Stimulated activated effector memory CD8-positive, alpha-beta T cell treated with anti-CD3 and anti-CD28 coated beads, Interleukin-12 subunit alpha, Interleukin-12 subunit beta, amount 100 ng/mL, for 72 hours (primary cell): ENCODE data around the gene CCDC71.

Experiments used
- ATAC-seq: fragments of 150-1000 bp; cut with Tn5 transposase; 2 replicates; pipeline ENCODE4 v1.10.0; 2021
- DNase-seq, 2 donors: peaks; one replicate each; pipeline ENCODE4 v3.0.0; 2021 to 2022; ENCODE audit warnings: low spot score in 2 of 2
- H3K27ac Mint-ChIP-seq: one replicate; pipeline ENCODE4 v1.8.0; 2022; ENCODE audit warnings: mild to moderate bottlenecking, mixed read lengths
- H3K36me3 Mint-ChIP-seq: one replicate; pipeline ENCODE4 v1.8.0; 2022; ENCODE audit warnings: mild to moderate bottlenecking, mixed read lengths
- H3K4me1 Mint-ChIP-seq: one replicate; pipeline ENCODE4 v1.8.0; 2022; ENCODE audit warnings: mixed read lengths
- H3K4me3 Mint-ChIP-seq: one replicate; pipeline ENCODE4 v1.8.0; 2022; ENCODE audit warnings: mild to moderate bottlenecking, mixed read lengths
- H3K9me3 Mint-ChIP-seq: one replicate; pipeline ENCODE4 v1.8.0; 2022; ENCODE audit warnings: mixed read lengths

CCDC71 gene

DNA sequence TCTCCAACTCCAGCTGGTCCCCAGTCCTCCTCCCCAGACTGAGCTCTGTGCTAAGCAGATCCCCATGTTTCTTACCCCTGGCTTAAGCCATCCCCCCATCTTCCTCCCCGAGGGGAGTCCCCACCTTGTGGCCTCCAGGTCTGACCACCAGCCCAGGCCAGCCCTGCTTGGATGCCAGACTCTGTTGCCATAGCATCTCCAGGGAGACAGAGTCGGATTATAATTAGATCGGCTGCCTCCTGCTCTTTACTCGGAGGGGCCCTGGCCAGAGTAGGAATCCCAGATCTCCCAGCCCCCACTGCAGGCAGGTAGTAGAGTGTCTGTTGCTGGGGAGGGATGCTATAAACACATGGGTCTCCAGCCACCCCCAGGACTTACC, 7.7 kb upstream of the CCDC71 start:
- Mint-ChIP-seq H3K36me3 (no peaks in the 10 kb centered on the region), H3K4me1 (peaks cover 15% of the 10 kb centered on the region), H3K4me3 (no peak overlapping the region), H3K27ac (peak overlapping the region; percentile 34), H3K9me3 (no peaks in the 10 kb centered on the region)
- ATAC-seq (no peak), DNase-seq (no peak)

DNA sequence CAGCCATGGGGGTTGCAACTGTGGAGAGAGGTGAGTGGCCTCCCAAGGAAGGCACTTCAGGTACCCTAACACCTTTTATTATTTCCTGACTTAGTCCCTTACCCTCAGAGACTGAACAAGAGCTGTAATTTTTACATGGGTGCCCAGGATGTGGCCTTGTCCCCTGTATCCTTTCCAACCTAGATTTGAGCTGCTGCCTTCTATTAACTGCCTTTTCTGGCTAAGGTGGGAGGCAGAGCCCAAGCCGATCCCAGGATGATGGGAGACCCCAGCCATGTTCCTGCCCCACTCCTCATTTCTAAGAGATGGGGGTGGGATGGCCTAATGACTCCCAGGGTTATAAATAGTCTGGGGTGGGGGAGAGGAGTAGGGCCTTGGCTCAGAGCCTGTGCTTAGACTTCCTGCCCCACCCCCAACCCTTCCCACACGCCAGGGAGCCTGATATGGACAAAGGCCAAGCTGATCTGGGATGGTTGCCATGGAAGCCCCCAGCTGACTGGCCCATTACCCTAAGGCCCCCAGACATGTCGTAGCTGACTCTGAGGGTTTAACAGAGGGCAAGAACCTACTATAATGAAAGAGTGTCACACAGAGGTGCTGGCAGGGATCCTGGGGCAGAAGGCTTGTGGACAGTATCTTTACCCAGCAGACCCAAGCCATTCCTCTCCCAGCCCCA, 7.1 kb upstream of the CCDC71 start:
- no peak overlapping the region for H3K4me3 Mint-ChIP-seq
- peak overlapping the region; percentile 34 for H3K27ac Mint-ChIP-seq
- H3K9me3 Mint-ChIP-seq, result no peaks in the 10 kb centered on the region
- DNase-seq (no peak), ATAC-seq (no peak)
- H3K4me1 Mint-ChIP-seq, result peaks cover 15% of the 10 kb centered on the region
- no peaks in the 10 kb centered on the region for H3K36me3 Mint-ChIP-seq

DNA sequence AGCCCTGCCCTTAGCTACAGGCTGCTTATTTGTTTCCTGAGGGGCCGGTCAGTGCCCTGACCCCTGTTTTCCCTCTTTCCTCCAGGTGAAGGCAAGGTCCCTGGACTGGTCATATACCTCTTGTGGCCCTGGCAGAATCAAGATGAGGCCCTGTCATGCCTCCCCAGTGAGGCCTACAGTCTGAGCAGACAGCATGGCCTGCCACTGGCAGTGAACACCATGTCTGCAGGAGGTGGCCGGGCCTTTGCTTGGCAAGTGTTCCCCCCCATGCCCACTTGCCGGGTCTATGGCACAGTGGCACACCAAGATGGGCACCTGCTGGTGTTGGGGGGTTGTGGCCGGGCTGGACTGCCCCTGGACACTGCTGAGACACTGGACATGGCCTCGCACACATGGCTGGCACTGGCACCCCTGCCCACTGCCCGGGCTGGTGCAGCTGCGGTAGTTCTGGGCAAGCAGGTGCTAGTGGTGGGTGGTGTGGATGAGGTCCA, 6.5 kb upstream of the CCDC71 start:
- Mint-ChIP-seq H3K4me3 (peak overlapping the region; percentile 74), H3K27ac (peak overlapping the region; percentile 89), H3K9me3 (no peaks in the 10 kb centered on the region), H3K4me1 (peaks cover 15% of the 10 kb centered on the region), H3K36me3 (no peaks in the 10 kb centered on the region)
- ATAC-seq, result no peak
- no peak for DNase-seq

DNA sequence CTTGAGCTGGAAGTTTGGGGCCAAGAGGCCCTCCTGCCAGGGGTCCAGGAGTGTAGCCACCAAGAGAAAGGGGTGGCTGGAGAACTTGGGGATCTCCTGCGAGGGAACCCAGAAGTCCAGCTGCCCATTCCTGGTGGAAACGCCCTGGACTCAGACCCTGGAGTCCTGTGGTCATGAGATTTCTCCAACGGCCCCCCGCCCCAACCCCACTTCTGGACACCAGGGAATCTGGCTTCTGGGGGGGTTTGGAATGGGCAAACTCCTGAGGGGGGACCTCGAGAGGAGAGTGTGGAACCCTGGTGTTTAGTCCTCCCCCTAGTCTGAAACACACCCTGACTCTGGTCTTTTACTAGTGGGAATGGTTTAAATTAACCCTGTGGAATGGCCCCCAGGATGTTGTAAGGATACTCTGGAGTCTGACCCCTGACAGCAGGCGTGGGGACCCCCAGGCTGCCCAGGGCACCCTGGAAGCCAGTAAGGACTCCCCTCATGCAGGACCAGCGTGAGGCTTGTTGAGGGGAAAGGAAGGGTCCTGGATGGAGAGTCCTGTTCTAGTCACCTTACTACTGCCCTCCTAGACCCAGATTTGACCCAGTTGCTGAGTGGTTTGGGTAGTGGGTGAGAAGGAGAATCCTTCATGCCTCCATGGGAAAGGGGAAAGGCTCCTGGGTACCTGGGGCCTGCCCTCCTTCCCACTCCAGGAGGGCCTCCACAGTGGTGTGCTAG, 5.8 kb upstream of the CCDC71 start:
- Mint-ChIP-seq H3K36me3 (no peaks in the 10 kb centered on the region), H3K4me3 (peak overlapping the region; percentile 74), H3K27ac (peak overlapping the region; percentile 89), H3K4me1 (peaks cover 15% of the 10 kb centered on the region), H3K9me3 (no peaks in the 10 kb centered on the region)
- DNase-seq (no peak), ATAC-seq (no peak)

DNA sequence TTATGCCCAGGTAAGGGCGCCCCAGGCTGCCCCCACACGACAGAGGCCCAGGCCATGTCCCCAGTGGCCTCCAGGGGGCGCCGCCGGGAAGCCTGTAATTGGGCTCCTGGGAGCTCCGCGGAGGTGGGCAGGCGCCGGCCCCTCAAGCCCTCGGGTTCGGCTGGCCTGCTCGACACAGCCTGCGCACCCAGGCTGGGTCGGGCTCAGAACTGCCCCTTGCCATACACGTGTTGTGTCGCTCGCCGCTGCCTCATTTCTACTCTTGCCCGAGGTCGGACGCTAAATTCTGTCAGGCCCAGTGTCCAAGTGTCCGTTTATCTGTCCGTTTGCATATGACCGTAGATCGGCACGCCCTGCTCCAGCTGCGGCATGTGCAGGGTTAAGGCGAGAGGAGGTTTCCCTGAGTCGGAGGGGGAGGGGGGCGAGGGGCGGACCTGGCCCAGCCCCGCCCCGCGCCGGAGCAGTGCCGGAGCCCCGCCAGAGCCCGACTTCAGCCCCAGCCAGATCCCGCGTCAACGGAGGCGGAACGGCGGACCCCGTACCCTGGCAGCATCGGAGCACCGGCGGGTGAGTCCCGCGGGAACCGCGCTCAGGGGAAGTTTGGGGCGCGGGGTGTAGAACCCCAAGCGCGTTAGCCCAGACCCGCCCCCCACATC, 5.1 kb upstream of the CCDC71 start, which contains the start of gene KLHDC8B:
TSS of gene KLHDC8B (plus strand) at position 480 of the 656 bp plus-strand sequence. CDS start 1,172 bp downstream, outside the sequence.
- Mint-ChIP-seq H3K36me3 (no peaks in the 10 kb centered on the region), H3K27ac (peak within 1 kb of the TSS; percentile 89), H3K4me1 (peaks cover 15% of the 10 kb centered on the region), H3K9me3 (no peaks in the 10 kb centered on the region), H3K4me3 (peak within 1 kb of the TSS; percentile 74)
- peak; percentile 89 to 93 for DNase-seq
- peak; percentile 87 for ATAC-seq

DNA sequence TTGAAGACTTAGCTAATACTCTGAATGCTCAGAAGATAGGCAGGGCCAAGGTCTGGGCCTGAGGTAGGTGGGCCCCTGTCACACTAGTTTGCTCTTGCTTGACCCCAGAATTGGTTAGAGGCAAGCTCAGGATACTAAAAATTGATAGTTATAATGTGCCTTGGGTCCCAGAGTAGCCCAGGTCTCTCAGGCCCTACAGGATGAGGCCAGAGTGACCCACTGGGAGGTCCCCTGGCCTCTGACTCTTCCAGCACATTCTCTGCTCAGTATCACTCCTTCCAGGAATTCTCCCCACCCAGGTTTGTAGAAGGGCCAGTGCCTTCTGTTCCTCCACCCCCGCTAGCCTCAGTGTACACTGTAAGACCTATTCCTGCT, 4.6 kb upstream of the CCDC71 start:
- Mint-ChIP-seq H3K9me3 (no peaks in the 10 kb centered on the region), H3K36me3 (no peaks in the 10 kb centered on the region), H3K4me3 (peak overlapping the region; percentile 74), H3K27ac (peak overlapping the region; percentile 89), H3K4me1 (peaks cover 15% of the 10 kb centered on the region)
- no peak for DNase-seq
- no peak for ATAC-seq

DNA sequence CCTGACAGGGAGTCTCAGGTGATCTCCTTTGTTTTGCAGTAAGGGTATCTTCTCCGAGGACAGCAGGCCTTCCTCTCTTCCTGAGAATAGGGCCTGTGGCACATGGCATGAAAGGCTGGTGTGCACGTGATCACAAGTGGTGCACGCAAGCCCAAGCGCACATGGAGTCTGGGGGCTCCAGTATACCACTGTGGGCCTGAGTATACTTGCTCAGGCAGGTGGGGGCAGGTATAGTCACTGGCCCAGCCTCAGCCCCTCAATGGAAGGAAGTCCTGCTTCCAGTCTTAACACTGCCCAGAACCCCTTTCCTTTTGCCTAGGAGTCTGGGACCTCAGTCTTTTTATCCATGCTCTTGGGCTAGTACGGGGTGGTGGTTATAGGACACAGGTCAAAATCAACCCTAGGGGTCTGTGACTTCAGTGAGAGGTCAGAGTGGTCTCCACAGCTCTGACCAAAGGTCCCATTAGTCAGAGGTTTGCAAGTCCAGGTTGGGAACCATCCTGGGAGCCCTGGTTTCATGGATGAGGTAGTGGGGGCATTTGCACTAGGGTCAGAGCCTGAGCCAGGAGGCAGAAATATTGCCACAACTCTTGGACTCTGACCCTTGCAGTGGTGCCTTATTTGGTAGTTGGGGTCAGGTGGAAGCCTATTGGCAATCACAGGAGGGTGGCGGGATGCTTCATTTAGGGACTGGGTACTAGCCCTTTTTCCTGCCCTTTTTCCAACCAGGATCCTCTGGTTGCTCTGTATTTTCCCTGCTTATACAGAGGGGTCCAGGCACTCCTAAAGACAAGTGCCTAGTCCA, 823 bp upstream of the CCDC71 start:
- Mint-ChIP-seq H3K4me3 (peak overlapping the region; percentile 92), H3K27ac (peak overlapping the region; percentile 95), H3K36me3 (peaks cover 22% of the 10 kb centered on the region), H3K4me1 (peaks cover 46% of the 10 kb centered on the region), H3K9me3 (no peaks in the 10 kb centered on the region)
- ATAC-seq (no peak), DNase-seq (no peak)

DNA sequence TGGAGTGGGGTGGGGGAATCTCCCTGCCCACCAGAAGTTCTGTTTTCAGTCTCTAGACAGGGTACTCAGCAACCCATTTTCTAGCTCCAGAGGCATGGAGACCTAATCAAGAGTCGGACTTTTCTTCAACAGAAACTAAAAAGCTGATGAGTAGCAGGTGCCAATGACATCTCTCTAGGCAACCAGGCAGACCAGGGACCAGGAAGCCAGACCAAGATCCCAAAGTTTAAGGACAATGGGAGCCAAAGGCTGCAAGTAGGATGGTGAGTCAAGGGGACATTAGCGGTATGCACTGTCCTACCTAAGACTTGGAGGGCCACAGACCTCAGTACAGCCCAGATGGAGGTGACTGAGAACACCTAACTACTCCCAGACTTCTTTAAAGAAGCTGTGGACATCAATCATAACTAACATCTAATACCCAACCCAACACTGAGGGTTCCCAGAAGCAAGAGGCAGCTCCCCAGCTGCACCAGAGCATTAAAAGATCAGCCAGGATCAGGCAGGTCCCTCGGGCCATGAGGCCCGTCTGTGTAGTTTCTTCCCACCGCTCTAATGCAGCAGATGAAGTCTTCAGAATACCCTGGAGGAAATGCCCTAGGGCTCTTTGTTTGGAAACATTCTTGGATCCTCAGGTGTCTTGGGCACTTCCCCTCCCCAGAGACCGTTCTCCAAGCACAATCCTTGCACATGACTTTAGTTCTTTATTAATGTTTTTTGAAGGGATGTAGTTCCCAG, 979 bp downstream of the CCDC71 start:
- H3K27ac Mint-ChIP-seq, result peak overlapping the region; percentile 95
- peaks cover 34% of the 10 kb centered on the region for H3K4me1 Mint-ChIP-seq
- ATAC-seq (no peak), DNase-seq (no peak)
- H3K9me3 Mint-ChIP-seq, result no peaks in the 10 kb centered on the region
- peak overlapping the region; percentile 92 for H3K4me3 Mint-ChIP-seq
- peaks cover 29% of the 10 kb centered on the region for H3K36me3 Mint-ChIP-seq

DNA sequence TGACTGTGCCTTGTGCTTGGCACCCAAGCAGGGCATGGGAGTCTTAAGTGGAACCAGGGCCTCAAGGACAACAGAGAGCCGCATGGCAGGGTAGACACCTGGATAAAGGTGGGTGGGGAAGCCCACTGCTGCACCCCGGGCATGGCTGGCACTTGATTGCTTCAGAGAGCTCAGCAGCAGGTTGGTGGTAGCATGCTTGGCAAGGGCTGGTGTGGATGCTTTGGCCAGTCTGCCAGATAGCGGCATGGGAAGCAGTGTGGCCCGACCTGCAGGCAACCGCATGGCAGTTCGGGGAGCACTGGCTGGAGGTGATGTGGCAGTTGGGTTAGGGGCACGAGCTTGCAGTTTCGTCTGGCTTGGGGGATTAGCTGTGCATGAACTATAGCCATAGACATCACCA, 2.5 kb downstream of the CCDC71 start:
- peaks cover 34% of the 10 kb centered on the region for H3K4me1 Mint-ChIP-seq
- DNase-seq (no peak), ATAC-seq (no peak)
- H3K27ac Mint-ChIP-seq, result no peak overlapping the region
- no peaks in the 10 kb centered on the region for H3K9me3 Mint-ChIP-seq
- H3K4me3 Mint-ChIP-seq, result peak overlapping the region; percentile 26
- H3K36me3 Mint-ChIP-seq, result peaks cover 29% of the 10 kb centered on the region

DNA sequence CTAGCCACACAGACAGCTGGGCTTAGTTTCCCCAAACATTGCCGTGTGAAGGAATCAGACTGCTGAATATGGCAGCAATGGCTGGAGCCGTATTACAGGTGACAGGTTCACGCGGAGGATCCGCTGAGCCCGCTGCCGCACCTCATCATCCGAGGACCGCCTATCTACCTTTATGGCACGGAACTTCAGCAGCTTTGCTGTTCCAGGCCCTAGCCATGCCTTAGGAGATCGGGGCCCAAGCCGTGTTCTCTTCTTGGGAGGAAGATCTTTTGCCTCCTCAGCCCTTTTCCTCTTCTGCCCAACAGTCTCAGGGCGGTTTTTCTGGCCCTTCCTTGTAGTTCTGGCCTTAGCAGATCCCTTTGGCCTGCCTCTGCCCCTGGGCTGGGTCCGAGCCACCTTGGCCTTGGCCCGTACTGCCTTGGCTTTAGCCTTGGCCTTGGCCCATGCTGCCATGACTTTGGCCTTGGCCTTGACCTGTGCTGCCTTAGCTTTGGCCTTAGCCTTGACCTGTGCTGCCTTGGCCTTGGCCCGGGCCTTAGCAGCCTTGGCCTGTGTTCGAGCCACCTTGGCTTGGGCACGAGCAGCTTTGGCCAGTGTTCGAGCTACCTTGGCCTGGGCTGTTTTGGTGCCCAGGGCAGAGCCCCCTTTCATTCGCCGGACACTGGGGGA, 3.2 kb downstream of the CCDC71 start:
- peaks cover 29% of the 10 kb centered on the region for H3K36me3 Mint-ChIP-seq
- H3K4me1 Mint-ChIP-seq, result peaks cover 40% of the 10 kb centered on the region
- H3K27ac Mint-ChIP-seq, result no peak overlapping the region
- DNase-seq (no peak), ATAC-seq (no peak)
- no peaks in the 10 kb centered on the region for H3K9me3 Mint-ChIP-seq
- no peak overlapping the region for H3K4me3 Mint-ChIP-seq

DNA sequence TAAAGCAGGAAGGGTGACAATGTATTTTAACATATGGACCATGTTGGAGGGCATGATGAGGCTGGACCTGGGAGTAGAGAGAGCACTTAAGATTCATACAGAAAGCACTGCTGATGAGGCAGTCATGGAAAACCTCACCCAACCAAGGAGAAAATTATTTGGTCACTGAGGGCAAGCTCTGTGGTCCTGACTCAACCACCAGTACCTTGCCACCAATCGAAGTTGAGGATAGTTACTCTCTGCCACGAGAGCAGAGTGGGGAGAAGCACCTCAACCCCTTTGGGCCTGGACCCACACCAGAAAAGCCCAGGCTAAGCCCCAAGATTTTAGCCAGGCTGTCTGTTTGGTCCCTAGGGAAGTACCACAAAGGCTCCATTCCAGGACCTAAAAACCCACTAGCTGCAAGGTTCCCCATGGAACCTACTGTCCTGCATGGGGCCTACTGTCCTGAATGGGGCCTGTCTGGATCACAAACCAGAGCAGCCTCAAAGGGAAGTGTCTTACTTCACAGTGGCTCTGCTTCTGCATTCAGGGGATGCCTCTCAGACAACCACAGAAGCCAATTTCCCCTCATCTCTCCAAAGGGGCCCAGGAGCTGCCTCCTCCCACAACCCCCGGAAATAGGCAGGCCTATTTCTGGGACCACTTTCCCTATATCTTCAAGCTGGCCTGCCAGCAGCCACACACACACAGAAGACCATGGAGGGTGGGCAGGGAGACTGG, 4.2 kb downstream of the CCDC71 start:
- H3K36me3 Mint-ChIP-seq, result peaks cover 29% of the 10 kb centered on the region
- H3K9me3 Mint-ChIP-seq, result no peaks in the 10 kb centered on the region
- DNase-seq (no peak), ATAC-seq (peak; percentile 57)
- no peak overlapping the region for H3K4me3 Mint-ChIP-seq
- H3K27ac Mint-ChIP-seq, result peak overlapping the region; percentile 45
- peaks cover 40% of the 10 kb centered on the region for H3K4me1 Mint-ChIP-seq

DNA sequence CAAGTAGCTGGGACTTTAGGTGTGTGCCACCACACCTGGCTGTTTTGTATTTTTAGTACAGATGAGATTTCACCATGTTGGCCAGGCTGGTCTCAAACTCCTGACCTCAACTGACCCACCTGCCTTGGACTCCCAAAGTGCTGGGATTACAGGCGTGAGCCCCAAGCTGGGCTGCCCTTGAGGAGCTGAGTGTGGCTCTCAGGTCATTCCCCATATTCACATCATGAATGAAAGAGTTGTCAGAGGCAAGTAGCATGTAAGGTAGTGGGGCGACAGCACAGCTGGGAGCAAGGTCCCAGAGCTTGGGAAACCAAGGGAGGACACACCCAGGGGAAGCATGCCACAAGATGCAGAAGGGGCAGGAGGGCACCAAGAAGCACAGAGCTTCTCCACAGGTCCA, 4.9 kb downstream of the CCDC71 start:
- Mint-ChIP-seq H3K27ac (peak overlapping the region; percentile 45), H3K9me3 (no peaks in the 10 kb centered on the region), H3K4me3 (no peak overlapping the region), H3K36me3 (peaks cover 29% of the 10 kb centered on the region), H3K4me1 (peaks cover 40% of the 10 kb centered on the region)
- ATAC-seq (no peak), DNase-seq (no peak)

DNA sequence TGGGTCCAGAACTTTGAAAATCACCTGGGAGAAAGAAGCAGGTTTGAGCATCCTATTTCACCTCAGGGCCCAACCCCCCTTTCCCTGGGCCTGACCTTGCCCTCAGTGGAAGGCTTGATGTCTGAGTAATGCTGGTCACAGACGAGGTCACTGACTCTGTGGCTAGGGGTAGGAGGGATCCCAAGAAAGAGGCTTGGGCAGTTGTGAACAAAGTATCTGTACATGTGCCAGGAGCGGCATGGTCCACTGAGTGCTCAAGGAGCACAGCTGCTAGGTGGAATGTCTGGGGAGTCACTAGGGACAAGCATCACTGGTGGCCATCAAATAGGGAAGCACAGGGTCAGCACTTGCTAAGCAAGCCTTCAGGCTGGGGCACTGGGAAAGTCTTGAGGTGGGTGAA, 7.3 kb downstream of the CCDC71 start:
- ATAC-seq, result no peak
- Mint-ChIP-seq H3K9me3 (no peaks in the 10 kb centered on the region), H3K36me3 (peaks cover 23% of the 10 kb centered on the region), H3K27ac (peak overlapping the region; percentile 41), H3K4me1 (peaks cover 20% of the 10 kb centered on the region), H3K4me3 (no peak overlapping the region)
- no peak for DNase-seq
